HG03354 (cell line): ENCODE data around the gene PIGV.
A peak's percentile ranks its signal among the peaks of the same experiment; 100 is the strongest.

ENCODE experiments used
- ATAC-seq: cut with Tn5 transposase; IDR thresholded peaks from one replicate; pipeline ENCODE4 v1.9.1; 2021; ENCODE audit warnings: mild to moderate bottlenecking; ENCODE audit not compliant: unreplicated experiment, poor library complexity, severe bottlenecking

The PIGV gene

GRCh38 chr1:26787706-26788514 lies at the start of gene PIGV:
TSS of gene PIGV (plus strand) at chr1:26787950. CDS start at chr1:26790816, 2,866 bp downstream.
- peak; percentile 70 for ATAC-seq

DNA sequence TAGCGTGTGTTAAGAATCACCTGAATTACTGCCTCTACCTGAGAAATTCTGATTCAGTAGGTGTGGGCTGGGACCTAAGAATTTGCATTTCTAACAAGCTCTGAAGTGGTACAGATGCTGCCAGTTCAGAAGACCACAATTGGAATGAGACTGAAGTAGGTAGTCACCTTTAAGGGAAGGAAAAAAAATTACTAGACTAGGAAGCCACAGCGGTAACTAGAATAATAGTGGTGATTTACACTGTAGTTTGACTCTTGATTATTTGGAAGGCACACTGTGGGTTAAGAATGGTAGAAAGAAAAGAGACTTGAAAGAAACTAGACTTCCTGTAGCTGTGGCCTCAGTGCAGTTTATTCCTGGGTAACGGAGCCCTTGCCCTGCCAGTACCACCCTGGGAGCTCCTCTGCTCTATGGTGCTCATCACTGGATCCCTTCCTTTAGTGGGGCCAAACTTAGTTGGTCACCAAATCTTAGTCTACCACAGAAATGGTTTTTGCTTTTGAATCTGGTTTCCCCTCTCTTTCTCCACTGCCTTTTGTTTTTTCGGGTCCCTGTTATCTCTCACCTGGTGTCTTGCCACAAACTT lies 48.3 kb upstream of the PIGV start:
- ATAC-seq = no peak

DNA sequence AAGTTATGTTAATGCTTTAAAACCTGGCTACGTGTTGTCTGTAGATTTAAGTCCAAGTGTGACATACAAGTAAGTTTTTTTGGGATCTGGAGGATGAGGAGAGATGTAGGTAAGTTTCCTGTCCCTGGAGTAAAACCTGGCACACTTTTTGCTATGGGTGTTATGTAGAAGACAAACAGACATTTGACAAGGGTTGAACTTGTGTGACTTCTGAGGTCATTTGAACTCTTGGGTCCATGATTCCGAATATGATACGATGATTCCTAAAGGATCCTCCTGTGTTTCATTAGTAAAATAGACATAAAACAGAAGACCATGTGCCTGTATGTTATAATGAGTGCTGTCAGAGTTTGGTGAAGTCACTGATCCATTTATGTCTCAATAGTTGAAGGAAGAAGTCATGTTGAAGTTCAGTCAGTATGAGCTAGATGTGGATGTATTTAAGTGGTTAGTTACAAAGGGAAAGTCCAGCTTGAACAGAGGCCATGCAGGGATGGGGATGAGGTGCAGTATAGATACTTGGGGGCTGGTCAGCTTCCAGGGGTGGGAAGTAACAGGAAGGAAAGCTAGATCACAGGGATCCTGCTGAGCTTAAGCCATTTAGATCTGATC lies 47.6 kb upstream of the PIGV start:
- ATAC-seq = no peak

- ATAC-seq = no peak
Observed at GRCh38 chr1:26740952-26741351, 46.8 kb upstream of the PIGV start.

GRCh38 chr1:26743426-26744059 lies 44.2 kb upstream of the PIGV start:
- ATAC-seq = no peak

GRCh38 chr1:26744075-26744959 lies 43.4 kb upstream of the PIGV start:
- ATAC-seq = peak; percentile 96

DNA sequence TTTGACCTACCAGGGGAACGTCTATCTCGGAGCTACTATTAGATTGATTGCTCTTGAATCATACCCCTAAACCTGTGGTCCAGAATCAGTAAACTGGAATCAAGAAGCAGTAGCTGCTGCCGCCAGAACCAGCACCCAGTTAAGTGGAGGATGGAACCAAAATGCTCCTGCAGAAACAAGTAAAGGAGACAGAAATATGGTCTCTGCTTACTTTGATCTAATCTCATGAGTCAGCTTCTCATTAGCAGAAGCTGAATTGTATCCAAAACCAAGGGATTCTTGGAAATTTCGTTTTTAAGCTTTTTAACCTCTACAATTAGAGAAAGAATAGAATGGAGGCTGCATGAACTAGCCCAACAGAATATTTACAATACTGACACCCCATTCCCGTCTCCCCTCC lies 42.6 kb upstream of the PIGV start:
- no peak for ATAC-seq

DNA sequence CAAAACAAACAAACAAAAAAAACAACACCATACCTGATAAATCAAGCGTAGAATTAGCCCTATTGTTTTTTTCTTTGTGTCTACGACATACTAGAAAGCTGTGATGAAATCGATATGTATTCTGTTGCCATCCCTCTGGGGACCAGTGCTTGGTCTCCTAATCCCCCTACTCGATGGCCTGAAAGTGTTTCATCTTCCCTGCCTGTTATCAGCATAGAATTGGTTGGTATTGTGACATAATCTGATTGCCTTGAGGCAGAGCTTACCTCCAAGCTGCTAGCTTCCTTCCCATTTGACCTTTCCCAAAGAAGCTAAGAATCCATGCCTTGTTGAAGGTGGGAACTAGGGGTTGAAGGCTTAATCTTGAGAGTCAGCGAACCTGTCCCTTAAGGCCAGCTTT lies 40.7 kb upstream of the PIGV start:
- no peak for ATAC-seq

- ATAC-seq = no peak
Observed at GRCh38 chr1:26748351-26748750, 39.4 kb upstream of the PIGV start.

GRCh38 chr1:26749458-26749857 lies 38.3 kb upstream of the PIGV start:
- ATAC-seq = no peak

DNA sequence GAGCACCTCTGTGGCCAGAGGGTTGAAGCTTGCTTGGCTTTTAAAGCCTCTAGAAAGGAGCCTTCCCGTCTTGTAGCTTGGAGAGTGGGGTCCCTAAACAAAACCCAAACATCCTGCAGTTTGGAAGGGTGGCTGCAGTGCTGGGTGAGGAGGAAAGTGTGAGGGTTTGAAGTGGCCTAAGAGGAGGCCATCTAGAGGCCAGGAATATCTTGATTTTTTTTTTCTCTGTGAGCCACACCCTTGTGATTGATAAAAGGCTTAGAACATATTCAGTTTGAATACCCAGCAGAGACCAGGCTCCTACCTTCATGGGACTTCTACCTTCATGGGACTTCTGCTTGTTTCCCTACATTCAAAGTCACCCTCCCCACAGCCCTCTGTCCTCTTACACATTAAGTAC lies 37.3 kb upstream of the PIGV start:
- no peak for ATAC-seq

DNA sequence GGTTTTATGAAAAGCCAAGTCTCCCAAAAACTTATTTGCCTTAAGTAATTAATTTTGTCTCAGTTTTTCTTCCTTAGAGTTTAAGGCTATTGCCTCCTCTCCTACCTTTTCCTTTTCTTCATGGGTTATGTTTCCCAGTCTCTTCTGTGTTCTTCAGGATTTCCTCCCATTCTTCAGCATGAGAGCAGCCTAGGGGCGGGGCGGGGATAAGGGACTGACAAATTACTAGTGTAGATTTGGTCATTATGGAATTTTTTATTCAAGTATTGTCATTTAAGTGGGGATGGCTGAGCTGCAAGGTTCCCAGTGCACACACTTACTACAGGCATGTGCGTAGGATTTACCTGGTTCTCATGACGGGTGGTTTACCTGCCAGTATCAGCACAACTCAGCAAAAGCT lies 35.2 kb upstream of the PIGV start:
- no peak for ATAC-seq

DNA sequence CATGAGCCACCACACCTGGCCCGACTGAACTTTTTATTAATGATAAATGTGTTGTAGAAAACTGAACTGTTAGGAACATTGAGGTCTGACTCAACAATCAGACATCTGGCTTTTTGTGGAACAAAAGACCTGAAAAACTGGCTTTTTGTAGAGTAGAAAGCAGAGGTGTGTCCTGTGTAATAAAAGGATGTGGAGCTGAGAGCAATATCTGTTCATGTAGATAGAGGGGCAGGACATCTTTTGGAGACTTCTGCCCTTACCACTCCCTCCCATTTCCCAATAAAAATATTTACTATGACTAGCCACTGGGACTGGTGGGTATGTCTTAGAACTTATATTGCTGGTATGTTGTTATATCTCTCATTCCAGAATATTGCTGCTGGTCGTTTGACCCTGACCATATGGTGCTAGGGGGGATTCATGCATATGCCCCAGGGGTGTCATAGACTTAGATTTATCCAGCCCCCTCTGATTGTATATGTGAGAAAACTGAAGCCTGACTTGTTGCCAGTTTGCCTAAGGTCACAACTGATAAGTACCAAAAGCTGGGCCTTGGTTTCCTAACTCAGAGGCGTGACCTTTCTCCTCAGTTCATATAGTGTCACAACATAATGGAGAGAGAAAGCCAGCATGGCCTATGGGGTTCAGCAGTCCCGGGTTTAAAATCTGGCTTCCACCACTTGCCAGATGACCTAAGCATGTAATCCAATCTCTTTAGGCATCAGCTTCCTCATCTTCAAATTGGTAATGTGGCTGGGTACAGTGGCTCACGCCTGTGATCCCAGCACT lies 33.5 kb upstream of the PIGV start:
- no peak for ATAC-seq

- no peak for ATAC-seq
Observed at GRCh38 chr1:26758358-26758757, 29.4 kb upstream of the PIGV start.

GRCh38 chr1:26759531-26759930 lies 28.2 kb upstream of the PIGV start:
- no peak for ATAC-seq

DNA sequence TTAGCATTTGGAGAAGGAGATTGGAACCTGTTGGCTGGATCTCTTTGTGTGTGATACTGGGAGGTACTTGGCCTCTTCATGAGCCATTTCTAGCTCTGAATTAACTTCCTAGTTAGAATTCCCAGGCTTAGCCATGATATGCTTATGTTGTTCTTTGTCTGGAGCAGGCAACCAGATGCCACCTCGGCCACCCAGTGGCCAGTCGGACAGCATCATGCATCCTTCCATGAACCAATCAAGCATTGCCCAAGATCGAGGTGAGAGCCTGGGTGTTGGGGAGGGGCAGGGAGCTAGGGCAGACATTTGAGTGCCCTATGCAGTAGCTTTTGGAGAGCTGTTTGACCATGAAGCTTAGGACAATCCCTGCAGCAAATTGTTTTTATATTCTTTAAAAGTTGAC lies 26.5 kb upstream of the PIGV start:
- no peak for ATAC-seq

- ATAC-seq = no peak
Observed at GRCh38 chr1:26767714-26768113, 20.0 kb upstream of the PIGV start.

GRCh38 chr1:26768755-26769154 lies 19.0 kb upstream of the PIGV start:
- ATAC-seq = no peak

DNA sequence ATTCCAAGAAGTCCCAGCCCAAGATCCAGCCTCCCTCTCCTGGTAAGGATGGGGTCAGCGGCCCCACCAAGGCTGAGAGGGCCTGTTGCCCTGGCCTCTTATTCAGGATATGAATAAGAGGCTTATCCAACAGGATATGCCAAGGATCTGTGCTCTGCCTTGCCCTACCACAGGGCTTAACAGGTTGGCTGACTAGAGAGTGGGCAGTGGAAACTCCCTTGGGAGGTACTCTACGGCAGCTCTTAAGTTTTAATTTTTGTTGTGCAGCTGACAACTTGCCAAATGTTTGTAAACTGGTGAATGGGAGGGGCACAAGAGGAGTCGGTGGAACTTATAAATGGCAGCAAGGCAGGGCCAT lies 16.5 kb upstream of the PIGV start:
- no peak for ATAC-seq
